K562 (cell line): ENCODE measurements around the gene BRF1. TPM values are rescaled to one million over a fixed set of nuclear protein-coding genes. Genes with fewer than 3 reads are reported as not detected.

Source experiments
- ATAC-seq: fragments of 200-7000 bp; cut with Tn5 transposase; 3 replicates; pipeline ENCODE4 v1.9.1; 2020; ENCODE audit warnings: moderate library complexity
- BruUV-seq: library from RNA; stranded (reverse); fragments of 400-500 nt; replicated peaks from 2 replicates; lab custom pipeline; 2021; lab: Mats Ljungman, UMichigan
- CTCF ChIA-PET: fragments of 300-600 bp; formaldehyde crosslinking; extraction: SDS; loops from one replicate; lab custom pipeline; 2021; ENCODE audit warnings: low intra/inter-chr PET ratio; lab: Yijun Ruan, JAX
- POLR2A ChIA-PET: fragments of 300-600, 350-650 bp; sonication (Branson Sonifier 250); formaldehyde crosslinking; extraction: SDS; loops from one replicate; lab custom pipeline; 2021; ENCODE audit warnings: antibody characterized with exemption, inconsistent platforms; lab: Yijun Ruan, JAX
- DNase-seq, 4 experiments: peaks; one replicate each; pipeline versions ENCODE4 v3.0.0 to v3.0.0-alpha.2; 2011 to 2018; ENCODE audit warnings: low spot score in 3 of 4, mixed read lengths in 3 of 4; ENCODE audit errors: extremely low read depth in 1 of 4
- FAIRE-seq: peaks from 2 replicates; lab custom pipeline; 2011; peaks lifted over from hg19 to GRCh38; lab: Jason Lieb, UNC
- H2AFZ ChIP-seq: 2 replicates; pipeline ENCODE4 v1.6.0; 2011; ENCODE audit warnings: low read depth, low read length, control low read depth, inconsistent platforms
- H3K27ac ChIP-seq: fragments of 200-600 bp; 3 replicates; pipeline ENCODE4 v1.8.0; 2011; ENCODE audit warnings: low read depth, mild to moderate bottlenecking, control low read depth, inconsistent platforms, low read length, moderate library complexity, mixed read lengths; ENCODE audit errors: extremely low read depth
- H3K27me3 ChIP-seq, 2 experiments: fragments of 300-600 bp in 1 of 2; 2 replicates in 1 of 2; 3 replicates in 1 of 2; pipeline versions ENCODE4 v1.6.0 to v1.8.0; 2011; ENCODE audit warnings: inconsistent platforms in 2 of 2, low read length in 2 of 2, mild to moderate bottlenecking in 1 of 2, mixed read lengths in 1 of 2, moderate library complexity in 1 of 2; ENCODE audit not compliant: control insufficient read depth in 2 of 2, insufficient read depth in 2 of 2
- H3K36me3 ChIP-seq: fragments of 300-600 bp; 3 replicates; pipeline ENCODE4 v1.8.0; 2011; ENCODE audit warnings: mild to moderate bottlenecking, low read length, inconsistent platforms; ENCODE audit not compliant: control insufficient read depth, insufficient read depth
- H3K4me1 ChIP-seq, 2 experiments: fragments of 200-600 bp in 1 of 2; replicated peaks in 1 of 2; 2 replicates in 1 of 2; 3 replicates in 1 of 2; pipeline versions ENCODE4 v1.5.1 to v1.8.0; 2011; ENCODE audit warnings: inconsistent platforms in 2 of 2, low read length in 2 of 2, mild to moderate bottlenecking in 1 of 2, mixed read lengths in 1 of 2, moderate library complexity in 1 of 2; ENCODE audit not compliant: control insufficient read depth in 2 of 2, insufficient read depth in 2 of 2
- H3K4me2 ChIP-seq: 2 replicates; pipeline ENCODE4 v1.6.1; 2011; ENCODE audit warnings: low read length, control low read depth, inconsistent platforms, mixed read lengths; ENCODE audit not compliant: insufficient read depth
- H3K4me3 ChIP-seq: fragments of 200-600 bp; sonication (generic), shearing (Covaris generic); 2 replicates; pipeline ENCODE4 v1.5.1; 2016; ENCODE audit warnings: control low read depth, inconsistent platforms
- H3K79me2 ChIP-seq: fragments of 200-600 bp; 3 replicates; pipeline ENCODE4 v1.8.0; 2011; ENCODE audit warnings: low read length, inconsistent platforms; ENCODE audit not compliant: control insufficient read depth, insufficient read depth
- H3K9ac ChIP-seq, 2 experiments: 2 replicates each; pipeline versions ENCODE4 v1.6.0 to v1.6.1; 2011; ENCODE audit warnings: low read depth in 2 of 2, low read length in 2 of 2, control low read depth in 1 of 2, inconsistent platforms in 1 of 2, mild to moderate bottlenecking in 1 of 2, mixed read lengths in 1 of 2; ENCODE audit not compliant: insufficient read depth in 1 of 2
- H3K9me1 ChIP-seq: one replicate; pipeline ENCODE4 v1.6.0; 2011; ENCODE audit warnings: inconsistent platforms, mild to moderate bottlenecking, low read length, moderate library complexity; ENCODE audit not compliant: control insufficient read depth, insufficient read depth
- H3K9me3 ChIP-seq: replicated peaks from 2 replicates; pipeline ENCODE4 v1.5.1; 2011; ENCODE audit warnings: low read depth, low read length, inconsistent platforms; ENCODE audit not compliant: control insufficient read depth, insufficient read depth
- H4K20me1 ChIP-seq: replicated peaks from 2 replicates; pipeline ENCODE4 v1.6.1; 2011; ENCODE audit warnings: low read length, inconsistent platforms, mixed read lengths; ENCODE audit not compliant: control insufficient read depth, insufficient read depth
- CTBP1 ChIP-seq: fragments of 450-650 bp; IDR thresholded peaks from 2 replicates; pipeline ENCODE4 v1.6.1; 2016; ENCODE audit warnings: borderline replicate concordance
- HEY1 ChIP-seq: fragments of 250-450 bp; sonication (Bioruptor Pico); IDR thresholded peaks from 2 replicates; pipeline ENCODE4 v1.5.0; 2020; ENCODE audit warnings: mild to moderate bottlenecking, moderate library complexity, borderline replicate concordance
- KDM5B ChIP-seq: fragments of 200-600 bp; sonication (generic); IDR thresholded peaks from 2 replicates; pipeline ENCODE4 v1.6.1; 2012; ENCODE audit warnings: low read depth, mild to moderate bottlenecking, moderate library complexity, low read length, control low read depth, inconsistent platforms; ENCODE audit not compliant: insufficient replicate concordance
- POLR2G ChIP-seq: fragments of 200-400 bp; formaldehyde crosslinking; IDR thresholded peaks from 2 replicates; pipeline ENCODE4 v1.6.1; 2017; ENCODE audit warnings: low read depth, mild to moderate bottlenecking, antibody characterized with exemption, low read length, moderate library complexity
- SAP30 ChIP-seq: fragments of 200-600 bp; sonication (generic); IDR thresholded peaks from 2 replicates; pipeline ENCODE4 v1.6.1; 2012; ENCODE audit warnings: borderline replicate concordance, low read depth, mild to moderate bottlenecking, moderate library complexity, low read length, control low read depth, inconsistent platforms; ENCODE audit not compliant: insufficient read depth, poor library complexity, severe bottlenecking
- WGBS: fragments of 100-300 bp; shearing (Covaris generic); methylation state at CpG from one replicate; pipeline ENCODE4 v1.1.6; 2016; ENCODE audit warnings: low coverage, mixed read lengths; ENCODE audit not compliant: insufficient coverage; ENCODE audit errors: missing lambda C conversion rate; 5-methylcytosine and 5-hydroxymethylcytosine counted together
- in situ Hi-C: fragments of 300-500 bp; cut with MboI; formaldehyde crosslinking; loops from 4 replicates; pipeline ENCODE4 v1.15.0; 2018; ENCODE audit warnings: inconsistent platforms, mixed read lengths
- intact Hi-C: fragments of 100-400 bp; cut with micrococcal nuclease; formaldehyde crosslinking; loops from 2 replicates; pipeline ENCODE4 v1.14.2; 2022
- polyA plus RNA-seq, 8 experiments: library from polyadenylated mRNA; depleted of rRNA in 4 of 8; stranded (reverse) in 5 of 8; unstranded in 3 of 8; fragments of >200 nt; fragmentation: Nextera tagmentation in 2 of 8; fragmentation: Illumina TruSeq in 1 of 8; extraction: Ambion mirVana in 2 of 8; extraction: Trizol in 1 of 8; gene quantifications; 2 replicates each; pipeline versions ENCODE4 v1.2.1 to v1.2.3, GENCODE V29; 2011 to 2014; ENCODE audit warnings: inconsistent platforms in 1 of 8, missing spikeins in 1 of 8
- total RNA-seq, 7 experiments: library from RNA; depleted of rRNA in 6 of 7; stranded (reverse); fragments of >200 nt in 6 of 7; fragmentation: Illumina TruSeq in 2 of 7; extraction: Trizol in 2 of 7; gene quantifications; 2 replicates each; pipeline versions ENCODE4 v1.2.1 to v1.2.3, GENCODE V29; 2011 to 2021; ENCODE audit warnings: low replicate concordance in 1 of 7
- TF ChIP-seq, protein P1 (sequence below): fragments of 450-650 bp; IDR thresholded peaks from 2 replicates; pipeline ENCODE4 v1.6.1; 2018; ENCODE audit not compliant: partially characterized antibody

The BRF1 gene
- total and polyA plus RNA-seq, 9 of the 15 experiments (the other 6 are each of a cell fraction or from before 2014, with no cell fraction given): 0.14 to 24.6 (median 8.2) TPM

DNA sequence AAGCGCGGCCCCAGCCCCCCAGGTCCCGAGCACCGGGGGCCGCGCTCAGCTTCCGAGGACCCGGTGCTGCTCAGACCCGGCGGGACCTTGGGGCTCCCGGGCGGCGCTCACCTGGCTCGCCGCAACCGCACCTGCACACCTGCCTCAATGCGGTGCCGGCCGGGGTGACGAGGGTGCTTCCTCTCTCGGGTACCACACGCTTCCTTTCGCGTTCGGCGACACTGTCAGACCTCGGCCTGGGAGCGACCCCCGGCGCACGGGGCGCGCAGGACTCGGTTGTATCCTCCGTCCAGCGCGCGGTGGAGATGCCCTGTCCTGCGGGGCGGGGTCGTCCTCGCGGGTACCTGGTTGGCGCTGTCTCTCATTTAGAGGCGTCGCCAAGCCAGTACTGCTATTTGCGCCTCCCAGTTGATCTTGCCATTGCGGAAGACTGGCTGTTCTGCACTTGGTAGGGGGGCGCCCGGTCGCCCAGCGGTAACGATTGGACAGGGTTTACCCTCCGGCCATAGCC lies 14.5 kb upstream of the BRF1 start:
- Histone ChIP-seq H3K9ac (peak overlapping the region in 1 of 2 experiments; percentile 91; a peak in 2 of 4 replicates), H3K27ac (no peak overlapping the region), H4K20me1 (no peaks in the 10 kb centered on the region), H3K4me1 (peaks cover 6 to 43% of the 10 kb centered on the region in 2 experiments; a peak in 4 of 5 replicates), H3K36me3 (no peaks in the 10 kb centered on the region), H3K27me3 (no peaks in the 10 kb centered on the region), H3K9me3 (no peaks in the 10 kb centered on the region), H3K4me3 (peak overlapping the region; percentile 54), H3K9me1 (no peaks in the 10 kb centered on the region), H3K4me2 (peak overlapping the region; percentile 73), H2AFZ (no peak overlapping the region), H3K79me2 (peaks cover 25% of the 10 kb centered on the region)
- POLR2A ChIA-PET: interaction anchor here (0.6 to 0.7 kb wide), 2 partner anchors 20 to 443 kb away, joined by 3 to 4 read pairs; no protein-coding TSS in a partner anchor
- DNase-seq: no peak
- in situ Hi-C loops (no loop called here), intact Hi-C loops (no loop called here)
- CTCF ChIA-PET: no interaction called here
- FAIRE-seq: no peak
- TF ChIP-seq, protein P1, sequence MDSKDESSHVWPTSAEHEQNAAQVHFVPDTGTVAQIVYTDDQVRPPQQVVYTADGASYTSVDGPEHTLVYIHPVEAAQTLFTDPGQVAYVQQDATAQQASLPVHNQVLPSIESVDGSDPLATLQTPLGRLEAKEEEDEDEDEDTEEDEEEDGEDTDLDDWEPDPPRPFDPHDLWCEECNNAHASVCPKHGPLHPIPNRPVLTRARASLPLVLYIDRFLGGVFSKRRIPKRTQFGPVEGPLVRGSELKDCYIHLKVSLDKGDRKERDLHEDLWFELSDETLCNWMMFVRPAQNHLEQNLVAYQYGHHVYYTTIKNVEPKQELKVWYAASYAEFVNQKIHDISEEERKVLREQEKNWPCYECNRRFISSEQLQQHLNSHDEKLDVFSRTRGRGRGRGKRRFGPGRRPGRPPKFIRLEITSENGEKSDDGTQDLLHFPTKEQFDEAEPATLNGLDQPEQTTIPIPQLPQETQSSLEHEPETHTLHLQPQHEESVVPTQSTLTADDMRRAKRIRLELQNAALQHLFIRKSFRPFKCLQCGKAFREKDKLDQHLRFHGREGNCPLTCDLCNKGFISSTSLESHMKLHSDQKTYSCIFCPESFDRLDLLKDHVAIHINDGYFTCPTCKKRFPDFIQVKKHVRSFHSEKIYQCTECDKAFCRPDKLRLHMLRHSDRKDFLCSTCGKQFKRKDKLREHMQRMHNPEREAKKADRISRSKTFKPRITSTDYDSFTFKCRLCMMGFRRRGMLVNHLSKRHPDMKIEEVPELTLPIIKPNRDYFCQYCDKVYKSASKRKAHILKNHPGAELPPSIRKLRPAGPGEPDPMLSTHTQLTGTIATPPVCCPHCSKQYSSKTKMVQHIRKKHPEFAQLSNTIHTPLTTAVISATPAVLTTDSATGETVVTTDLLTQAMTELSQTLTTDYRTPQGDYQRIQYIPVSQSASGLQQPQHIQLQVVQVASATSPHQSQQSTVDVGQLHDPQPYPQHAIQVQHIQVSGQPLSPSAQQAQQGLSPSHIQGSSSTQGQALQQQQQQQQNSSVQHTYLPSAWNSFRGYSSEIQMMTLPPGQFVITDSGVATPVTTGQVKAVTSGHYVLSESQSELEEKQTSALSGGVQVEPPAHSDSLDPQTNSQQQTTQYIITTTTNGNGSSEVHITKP: no peak
- TF ChIP-seq SAP30 (peak; percentile 46), KDM5B (peak; percentile 34), CTBP1 (peak; percentile 50; the same call in 1 of the 2 replicates), HEY1 (CRISPR knock-in tag) (no peak), POLR2G (0 out of 2 replicates have a peak, but pooled peaks have one; percentile 8)
- ATAC-seq: no peak
- WGBS: 26% methylated on average over 26 of the region's 54 CpGs
- BruUV-seq: no TSS peak
